HEK293T (cell line): Measurements from ENCODE around the gene FMNL1.
A peak's percentile ranks its signal among the peaks of the same experiment; 100 is the strongest.

Source experiments
- CTCF ChIA-PET: fragments of 350-600 bp; formaldehyde crosslinking; extraction: SDS; loops from one replicate; lab custom pipeline; 2021; ENCODE audit warnings: antibody characterized with exemption, inconsistent platforms; lab: Yijun Ruan, JAX
- POLR2A ChIA-PET: fragments of 350-600 bp; formaldehyde crosslinking; extraction: SDS; loops from one replicate; lab custom pipeline; 2020; ENCODE audit warnings: antibody characterized with exemption, inconsistent platforms; lab: Yijun Ruan, JAX
- DNase-seq: peaks from one replicate; pipeline ENCODE4 v3.0.0; 2012; ENCODE audit warnings: mixed read lengths; ENCODE audit errors: extremely low spot score
- ARNT ChIP-seq: fragments of 450-650 bp; IDR thresholded peaks from 2 replicates; pipeline ENCODE4 v1.6.1; 2017; ENCODE audit warnings: mild to moderate bottlenecking
- BHLHE40 ChIP-seq: fragments of 450-650 bp; IDR thresholded peaks from 2 replicates; pipeline ENCODE4 v1.6.1; 2016; ENCODE audit warnings: mild to moderate bottlenecking, moderate library complexity, borderline replicate concordance
- CTBP1 ChIP-seq: fragments of 450-650 bp; IDR thresholded peaks from 2 replicates; pipeline ENCODE4 v1.6.1; 2016; ENCODE audit warnings: borderline replicate concordance
- ELF4 ChIP-seq: fragments of 450-650 bp; IDR thresholded peaks from 2 replicates; pipeline ENCODE4 v1.6.1; 2017; ENCODE audit warnings: antibody characterized with exemption
- FOXA1 ChIP-seq: fragments of 450-650 bp; IDR thresholded peaks from 2 replicates; pipeline ENCODE4 v1.6.1; 2016; ENCODE audit warnings: mild to moderate bottlenecking
- FOXK2 ChIP-seq: fragments of 450-650 bp; IDR thresholded peaks from 2 replicates; pipeline ENCODE4 v1.6.1; 2016; ENCODE audit warnings: mild to moderate bottlenecking
- FOXM1 ChIP-seq: fragments of 450-650 bp; IDR thresholded peaks from 2 replicates; pipeline ENCODE4 v1.6.1; 2017; ENCODE audit warnings: mild to moderate bottlenecking, borderline replicate concordance
- HDGF ChIP-seq: fragments of 450-650 bp; IDR thresholded peaks from 2 replicates; pipeline ENCODE4 v1.6.1; 2017; ENCODE audit warnings: antibody characterized with exemption, borderline replicate concordance
- L3MBTL2 ChIP-seq: fragments of 450-650 bp; conservative IDR thresholded peaks from 2 replicates; pipeline ENCODE4 v1.6.1; 2016; ENCODE audit warnings: mild to moderate bottlenecking
- LEF1 ChIP-seq: fragments of 450-650 bp; IDR thresholded peaks from 2 replicates; pipeline ENCODE4 v1.6.1; 2017; ENCODE audit warnings: mild to moderate bottlenecking, borderline replicate concordance
- NFRKB ChIP-seq: fragments of 450-650 bp; IDR thresholded peaks from 2 replicates; pipeline ENCODE4 v1.6.1; 2016; ENCODE audit warnings: mild to moderate bottlenecking, moderate library complexity
- PKNOX1 ChIP-seq: fragments of 450-650 bp; IDR thresholded peaks from 2 replicates; pipeline ENCODE4 v1.6.1; 2016
- SP1 ChIP-seq: fragments of 450-650 bp; IDR thresholded peaks from 2 replicates; pipeline ENCODE4 v1.6.1; 2017
- SUZ12 ChIP-seq: fragments of 450-650 bp; IDR thresholded peaks from 2 replicates; pipeline ENCODE4 v1.6.1; 2016; ENCODE audit warnings: mild to moderate bottlenecking
- TARDBP ChIP-seq: fragments of 450-650 bp; IDR thresholded peaks from 2 replicates; pipeline ENCODE4 v1.6.1; 2016
- ZNF384 ChIP-seq: fragments of 450-650 bp; IDR thresholded peaks from 2 replicates; pipeline ENCODE4 v1.6.1; 2016

FMNL1 gene

DNA sequence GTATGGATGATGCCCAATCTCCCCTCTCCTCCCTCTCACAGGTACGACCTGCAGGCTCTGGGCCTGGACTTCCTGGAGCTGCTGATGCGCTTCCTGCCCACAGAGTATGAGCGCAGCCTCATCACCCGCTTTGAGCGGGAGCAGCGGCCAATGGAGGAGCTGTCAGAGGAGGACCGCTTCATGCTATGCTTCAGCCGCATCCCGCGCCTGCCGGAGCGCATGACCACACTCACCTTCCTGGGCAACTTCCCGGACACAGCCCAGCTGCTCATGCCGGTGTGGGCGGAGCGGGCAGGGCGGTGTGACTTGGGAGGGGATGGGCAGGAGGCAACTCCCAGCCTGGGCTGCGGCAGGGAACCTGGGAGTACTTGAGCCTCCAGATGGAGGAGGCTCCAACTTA lies 22.1 kb downstream of the FMNL1 start:
- no peak for TF ChIP-seq ELF4
- TF ChIP-seq SUZ12 = no peak
- TF ChIP-seq ARNT = no peak
- TF ChIP-seq HDGF = no peak
- TF ChIP-seq SP1 = no peak
- no peak for TF ChIP-seq TARDBP
- TF ChIP-seq FOXM1 = no peak
- TF ChIP-seq FOXA1 = no peak
- TF ChIP-seq ZNF384 = no peak
- TF ChIP-seq FOXK2 = no peak
- TF ChIP-seq PKNOX1 = no peak
- TF ChIP-seq LEF1 = no peak
- TF ChIP-seq BHLHE40 = no peak
- no peak for TF ChIP-seq NFRKB
- TF ChIP-seq CTBP1 = no peak
- no peak for TF ChIP-seq L3MBTL2
- ChIA-PET POLR2A (interaction anchor here (0.6 to 1.3 kb wide), 2 partner anchors 12 to 90 kb away, joined by 3 read pairs; no protein-coding TSS in a partner anchor), CTCF (interaction anchor here (0.7 to 1.2 kb wide), 2 partner anchors 8 to 108 kb away, joined by 3 read pairs; partner anchors contain the start of gene ACBD4)
- DNase-seq = no peak

GRCh38 chr17:45244725-45245656 lies 23.3 kb downstream of the FMNL1 start:
- ChIA-PET POLR2A (interaction anchor here (1.4 kb wide), 1 partner anchor 97 kb away, joined by 3 read pairs; no protein-coding TSS in a partner anchor), CTCF (interaction anchor here (0.8 to 1.2 kb wide), 2 partner anchors 10 to 11 kb away, joined by 3 to 4 read pairs; no protein-coding TSS in a partner anchor)

GRCh38 chr17:45246338-45246737 lies 24.7 kb downstream of the FMNL1 start:
- POLR2A ChIA-PET = interaction anchor here (1.5 to 2.5 kb wide), 3 partner anchors 9 to 18 kb away, joined by 4 to 13 read pairs (median 4); no protein-coding TSS in a partner anchor
- CTCF ChIA-PET = interaction anchor here (1.1 to 3.5 kb wide), 3 partner anchors 11 to 25 kb away, joined by 3 to 15 read pairs (median 5); no protein-coding TSS in a partner anchor
- TF ChIP-seq ARNT (no peak), ELF4 (no peak), SUZ12 (no peak), FOXA1 (no peak), LEF1 (no peak), NFRKB (no peak), FOXM1 (no peak), CTBP1 (no peak)
- no peak for DNase-seq

More at GRCh38 chr17:45244725-45245656, 23.3 kb downstream of the FMNL1 start:
- no peak for TF ChIP-seq SUZ12
- DNase-seq = no peak

DNA sequence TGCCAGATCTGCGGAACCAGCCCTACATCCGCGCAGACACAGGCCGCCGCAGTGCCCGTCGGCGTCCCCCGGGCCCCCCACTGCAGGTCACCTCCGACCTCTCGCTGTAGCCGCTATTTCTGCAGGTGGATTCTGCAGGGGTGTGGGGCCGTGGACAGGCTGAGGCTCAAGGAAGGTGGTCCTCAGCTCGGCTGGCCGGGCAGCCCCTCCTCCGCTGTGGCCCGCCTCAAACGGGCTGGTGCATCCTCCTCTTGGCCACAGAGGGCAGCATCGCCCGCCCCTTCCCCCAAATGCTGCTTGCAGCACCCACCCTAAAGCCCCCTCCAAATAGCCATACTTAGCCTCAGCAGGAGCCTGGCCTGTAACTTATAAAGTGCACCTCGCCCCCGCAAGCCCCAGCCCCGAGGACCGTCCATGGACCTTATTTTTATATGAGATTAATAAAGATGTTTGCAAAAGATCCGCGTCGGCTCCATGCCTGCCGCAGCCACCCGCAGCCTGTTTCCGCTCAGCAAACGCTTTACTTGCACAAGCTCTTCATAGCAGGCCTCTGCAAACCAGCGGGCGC lies 25.3 kb downstream of the FMNL1 start:
- ChIA-PET CTCF (interaction anchor here (0.6 to 3.5 kb wide), 10 partner anchors 9 to 697 kb away, joined by 3 to 15 read pairs (median 4); no protein-coding TSS in a partner anchor), POLR2A (interaction anchor here (0.7 to 2.5 kb wide), 7 partner anchors 8 to 178 kb away, joined by 3 to 13 read pairs (median 3); partner anchors contain the start of gene HEXIM1)
- DNase-seq = peak; percentile 72
- TF ChIP-seq HDGF (no peak), TARDBP (no peak), FOXM1 (no peak), SUZ12 (no peak)

GRCh38 chr17:45247429-45248131 lies 25.9 kb downstream of the FMNL1 start:
- ChIA-PET POLR2A (interaction anchor here (0.6 to 2.5 kb wide), 11 partner anchors 8 to 674 kb away, joined by 3 to 13 read pairs (median 3); partner anchors contain the start of genes FMNL1 and HEXIM1), CTCF (interaction anchor here (0.6 to 3.5 kb wide), 9 partner anchors 9 to 697 kb away, joined by 3 to 15 read pairs (median 4); no protein-coding TSS in a partner anchor)
- DNase-seq = peak; percentile 91
- TF ChIP-seq FOXA1 (no peak), L3MBTL2 (peak; percentile 47; the same call in 1 of the 2 replicates), CTBP1 (no peak), HDGF (no peak), ZNF384 (no peak), ARNT (no peak)

DNA sequence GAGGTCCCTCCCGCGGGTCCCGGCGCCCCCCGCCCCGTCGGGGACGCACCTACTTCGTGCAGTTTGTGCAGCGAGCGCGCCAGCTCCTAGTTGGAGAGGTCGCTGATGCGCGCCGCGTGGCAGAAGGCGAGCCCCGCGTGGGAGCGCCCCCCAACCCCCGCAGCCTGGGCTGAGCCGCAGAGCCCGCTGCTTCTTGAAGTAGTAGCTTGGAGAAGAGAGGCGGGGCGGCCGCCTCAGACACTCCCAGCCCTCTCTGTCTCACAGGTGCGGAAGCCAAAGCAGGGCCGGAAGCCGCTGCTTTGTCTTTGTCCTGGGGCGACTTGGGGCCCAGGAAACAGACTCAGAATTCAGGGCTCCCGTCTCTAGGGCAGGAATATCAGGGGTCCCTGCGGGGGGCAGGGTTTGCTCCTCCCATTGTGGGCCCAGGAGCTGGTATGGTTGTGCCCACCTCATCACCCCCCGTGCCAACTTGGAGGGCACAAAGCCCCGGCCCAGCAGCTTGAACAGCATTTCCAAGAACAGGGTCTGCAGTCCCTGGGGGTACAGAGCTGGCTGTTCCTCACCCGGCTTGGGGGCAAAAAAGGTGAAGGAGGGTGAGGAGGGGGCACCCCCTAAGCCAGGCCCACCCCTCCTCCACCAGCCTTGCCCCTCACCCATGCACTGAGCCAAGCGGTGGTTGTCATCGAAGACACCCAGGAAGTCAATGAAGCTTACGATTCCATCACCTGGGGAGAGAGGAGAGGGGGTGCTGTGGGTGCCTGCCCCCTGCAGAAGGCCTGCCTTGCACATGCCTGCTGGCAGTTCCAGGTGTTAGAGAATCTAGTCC lies 26.7 kb downstream of the FMNL1 start:
- POLR2A ChIA-PET = interaction anchor here (0.6 to 2.5 kb wide), 6 partner anchors 12 to 675 kb away, joined by 3 to 13 read pairs (median 3); partner anchors contain the start of gene FMNL1

More for the DNA sequence above, 26.7 kb downstream of the FMNL1 start:
- no peak for TF ChIP-seq TARDBP
- TF ChIP-seq ZNF384 = no peak
- no peak for TF ChIP-seq SUZ12
- no peak for TF ChIP-seq LEF1
- CTCF ChIA-PET = interaction anchor here (1.0 to 3.5 kb wide), 2 partner anchors 10 to 13 kb away, joined by 3 to 15 read pairs; no protein-coding TSS in a partner anchor
- DNase-seq = peak; percentile 42
